Measurements from ENCODE around the gene MACROD2.

Gene MACROD2

GRCh38 chr20:14432597-14432996 is 437.3 kb downstream of the MACROD2 start:
- no peak for DNase-seq (ENCODE audit: low read depth)
- TF ChIP-seq CTCF (IDR thresholded peaks at IDR 0.05; ENCODE audit: control insufficient read depth, insufficient read depth, low read depth, low read length, missing control alignments): no peak
- no peak overlapping the region for H3K4me3 ChIP-seq (ENCODE audit: control insufficient read depth, low read depth, low read length)

GRCh38 chr20:14434384-14435136 is 439.2 kb downstream of the MACROD2 start:
- peak; percentile 4 for DNase-seq (ENCODE audit: low read depth)
- no peak overlapping the region for H3K4me3 ChIP-seq (ENCODE audit: control insufficient read depth, low read depth, low read length)
- no peak for TF ChIP-seq CTCF (IDR thresholded peaks at IDR 0.05; ENCODE audit: control insufficient read depth, insufficient read depth, low read depth, low read length, missing control alignments)

DNA sequence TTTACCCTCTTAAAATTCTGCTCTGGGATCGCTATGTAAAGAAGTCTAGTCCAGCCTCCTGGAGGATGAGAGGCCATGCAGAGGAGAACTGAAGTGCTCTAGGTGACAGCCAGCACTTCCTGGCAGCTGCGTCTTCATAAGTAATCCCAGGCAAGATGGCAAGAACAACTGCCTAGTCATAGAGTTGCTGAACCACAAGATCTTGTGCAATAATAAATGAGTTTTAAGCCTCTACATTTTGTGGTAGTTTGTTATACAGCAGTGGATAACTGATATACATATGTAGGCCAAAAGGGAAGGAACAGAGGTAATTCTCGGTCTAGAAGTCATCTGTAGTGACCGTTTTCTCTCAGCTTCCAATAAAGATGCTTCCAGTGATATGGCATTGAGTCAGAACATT is 445.9 kb downstream of the MACROD2 start:
- TF ChIP-seq CTCF (IDR thresholded peaks at IDR 0.05; ENCODE audit: control insufficient read depth, insufficient read depth, low read depth, low read length, missing control alignments): no peak
- DNase-seq (ENCODE audit: low read depth): no peak
- H3K4me3 ChIP-seq (ENCODE audit: control insufficient read depth, low read depth, low read length): no peak overlapping the region

DNA sequence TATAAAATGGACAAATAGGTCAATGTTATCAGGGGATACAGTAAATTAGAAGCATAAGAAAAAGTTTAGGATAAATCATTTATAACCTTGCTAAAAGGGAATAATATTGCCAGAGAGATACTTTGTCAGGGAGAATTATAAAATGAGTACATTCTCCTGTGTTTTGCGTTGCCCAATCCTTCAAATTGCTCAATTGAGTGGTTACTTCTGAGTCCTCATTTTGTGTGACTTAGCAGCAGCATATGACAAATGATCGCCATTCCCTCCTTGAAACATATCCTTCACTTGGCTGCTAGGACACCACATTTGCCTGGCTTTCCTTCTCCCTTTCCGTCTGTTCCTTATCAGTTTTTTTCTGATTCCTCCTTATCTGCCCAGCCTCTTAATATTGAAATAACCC is 448.8 kb downstream of the MACROD2 start:
- no peak overlapping the region for H3K4me3 ChIP-seq (ENCODE audit: control insufficient read depth, low read depth, low read length)
- no peak for TF ChIP-seq CTCF (IDR thresholded peaks at IDR 0.05; ENCODE audit: control insufficient read depth, insufficient read depth, low read depth, low read length, missing control alignments)
- no peak for DNase-seq (ENCODE audit: low read depth)

- no peak for TF ChIP-seq CTCF (IDR thresholded peaks at IDR 0.05; ENCODE audit: control insufficient read depth, insufficient read depth, low read depth, low read length, missing control alignments)
- DNase-seq (ENCODE audit: low read depth): no peak
- H3K4me3 ChIP-seq (ENCODE audit: control insufficient read depth, low read depth, low read length): no peak overlapping the region
These were observed 450.0 kb downstream of the MACROD2 start for GRCh38 chr20:14445310-14445709.

- DNase-seq (ENCODE audit: low read depth): no peak
- no peak overlapping the region for H3K4me3 ChIP-seq (ENCODE audit: control insufficient read depth, low read depth, low read length)
- TF ChIP-seq CTCF (IDR thresholded peaks at IDR 0.05; ENCODE audit: control insufficient read depth, insufficient read depth, low read depth, low read length, missing control alignments): no peak
These were observed 450.6 kb downstream of the MACROD2 start for GRCh38 chr20:14445902-14446301.
